GM12875 (cell line): ENCODE data around the gene TCF12.

Experiments used
- H3K4me3 ChIP-seq: one replicate; pipeline ENCODE4 v1.5.1; 2011; ENCODE audit warnings: low read depth, low read length, control low read depth
- TF ChIP-seq, protein P1 (sequence below): IDR thresholded peaks from 2 replicates; pipeline ENCODE4 v1.5.1; 2011; ENCODE audit warnings: low read depth, mild to moderate bottlenecking, control low read depth, inconsistent platforms, low read length, moderate library complexity, borderline replicate concordance; ENCODE audit not compliant: insufficient read depth

The TCF12 gene

DNA sequence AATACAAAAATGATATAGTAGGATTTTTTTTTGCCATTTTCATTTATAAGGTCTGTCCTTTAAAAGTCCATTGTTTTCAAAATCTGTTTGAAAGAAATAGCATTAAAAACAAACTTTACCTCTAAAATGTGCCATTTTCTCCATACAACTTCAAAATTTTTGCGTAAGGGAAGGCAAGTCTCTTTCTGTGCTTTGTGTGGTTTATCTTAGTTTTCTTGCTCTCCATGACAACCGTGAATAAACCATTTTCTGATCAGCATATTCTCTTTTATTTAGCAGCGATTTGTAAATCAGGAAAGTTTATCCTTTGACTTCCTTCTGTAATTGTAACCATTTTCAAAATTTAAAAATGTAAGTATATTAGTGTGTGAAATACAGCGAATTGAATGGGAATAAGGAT, 310.0 kb downstream of the TCF12 start:
- H3K4me3 ChIP-seq, result no peak overlapping the region
- TF ChIP-seq, protein P1, sequence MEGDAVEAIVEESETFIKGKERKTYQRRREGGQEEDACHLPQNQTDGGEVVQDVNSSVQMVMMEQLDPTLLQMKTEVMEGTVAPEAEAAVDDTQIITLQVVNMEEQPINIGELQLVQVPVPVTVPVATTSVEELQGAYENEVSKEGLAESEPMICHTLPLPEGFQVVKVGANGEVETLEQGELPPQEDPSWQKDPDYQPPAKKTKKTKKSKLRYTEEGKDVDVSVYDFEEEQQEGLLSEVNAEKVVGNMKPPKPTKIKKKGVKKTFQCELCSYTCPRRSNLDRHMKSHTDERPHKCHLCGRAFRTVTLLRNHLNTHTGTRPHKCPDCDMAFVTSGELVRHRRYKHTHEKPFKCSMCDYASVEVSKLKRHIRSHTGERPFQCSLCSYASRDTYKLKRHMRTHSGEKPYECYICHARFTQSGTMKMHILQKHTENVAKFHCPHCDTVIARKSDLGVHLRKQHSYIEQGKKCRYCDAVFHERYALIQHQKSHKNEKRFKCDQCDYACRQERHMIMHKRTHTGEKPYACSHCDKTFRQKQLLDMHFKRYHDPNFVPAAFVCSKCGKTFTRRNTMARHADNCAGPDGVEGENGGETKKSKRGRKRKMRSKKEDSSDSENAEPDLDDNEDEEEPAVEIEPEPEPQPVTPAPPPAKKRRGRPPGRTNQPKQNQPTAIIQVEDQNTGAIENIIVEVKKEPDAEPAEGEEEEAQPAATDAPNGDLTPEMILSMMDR, result no peak

GRCh38 chr15:57229051-57229450, 310.6 kb downstream of the TCF12 start:
- H3K4me3 ChIP-seq, result no peak overlapping the region
- TF ChIP-seq, protein P1, result no peak

- no peak overlapping the region for H3K4me3 ChIP-seq
- TF ChIP-seq, protein P1, result no peak
Measured at GRCh38 chr15:57231559-57231958, 313.1 kb downstream of the TCF12 start.

DNA sequence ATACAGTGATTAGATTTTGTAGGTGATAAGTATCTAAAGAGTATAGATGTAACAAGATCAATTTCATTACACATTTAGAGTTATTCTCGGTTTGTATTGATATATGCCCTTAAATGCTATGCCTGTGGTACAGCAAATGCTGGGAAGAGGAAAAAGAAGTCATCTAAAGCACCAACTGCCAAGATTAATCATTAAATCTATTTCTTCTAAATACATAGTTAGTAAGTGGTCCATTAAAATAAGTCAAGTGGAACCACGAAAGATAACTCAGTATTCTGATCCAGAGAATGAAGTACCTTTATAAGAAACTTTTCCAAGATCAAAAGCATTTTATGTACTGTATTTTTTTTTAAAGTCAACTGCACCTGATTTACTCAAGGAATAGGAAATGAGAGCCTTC, 315.7 kb downstream of the TCF12 start:
- H3K4me3 ChIP-seq, result no peak overlapping the region
- TF ChIP-seq, protein P1, result no peak

DNA sequence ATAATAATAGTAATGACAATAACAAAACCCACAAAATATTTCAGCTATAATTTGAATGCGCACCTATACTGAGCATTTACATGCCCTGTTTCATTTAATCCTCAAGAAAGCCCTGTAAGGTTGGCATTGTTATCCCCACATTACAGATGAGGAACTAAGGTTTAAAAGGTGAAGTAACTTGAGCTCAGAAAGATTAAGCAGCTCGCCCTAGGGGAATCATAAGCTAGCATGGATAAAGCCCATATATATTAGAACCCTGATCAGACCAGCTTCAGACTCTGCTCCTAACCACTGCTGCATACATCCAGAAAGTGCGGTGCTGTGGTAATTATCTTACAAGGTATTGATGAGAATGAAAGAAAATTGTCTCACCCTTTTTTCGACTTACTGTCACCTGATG, 316.7 kb downstream of the TCF12 start:
- TF ChIP-seq, protein P1, result no peak
- H3K4me3 ChIP-seq, result no peak overlapping the region

GRCh38 chr15:57235873-57236272, 317.4 kb downstream of the TCF12 start:
- H3K4me3 ChIP-seq, result no peak overlapping the region
- TF ChIP-seq, protein P1, result no peak

- TF ChIP-seq, protein P1, result no peak
- no peak overlapping the region for H3K4me3 ChIP-seq
Measured at GRCh38 chr15:57236561-57237300, 318.3 kb downstream of the TCF12 start.
